Stimulated activated CD4-positive, alpha-beta T cell treated with anti-CD3 and anti-CD28 coated beads, Interleukin-1b, Interleukin-23, amount 100 ng/mL, for 1 hour (primary cell): ENCODE data around the gene CRISPLD2.

Experiments used
- DNase-seq, 2 donors: peaks; one replicate each; pipeline ENCODE4 v3.0.0-alpha.2; 2020; ENCODE audit warnings: low read depth in 2 of 2

CRISPLD2 gene

DNA sequence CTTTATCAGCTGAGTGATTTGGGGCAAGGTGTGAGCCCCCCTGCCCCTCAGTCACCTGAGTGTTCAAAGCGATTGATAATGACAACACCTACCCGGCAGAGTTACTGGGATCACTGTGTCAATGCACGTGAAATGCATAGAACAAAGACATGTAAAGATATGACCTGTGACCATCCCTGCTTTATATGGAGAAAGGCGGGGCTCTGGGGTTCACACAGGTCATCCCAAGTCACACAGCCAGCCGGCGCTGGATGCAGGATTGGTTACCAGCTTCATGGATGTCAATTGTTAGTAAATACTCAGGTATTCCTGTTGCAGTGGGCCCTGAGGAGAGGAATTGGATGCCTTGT is 64.4 kb downstream of the CRISPLD2 start:
- no peak for DNase-seq

DNA sequence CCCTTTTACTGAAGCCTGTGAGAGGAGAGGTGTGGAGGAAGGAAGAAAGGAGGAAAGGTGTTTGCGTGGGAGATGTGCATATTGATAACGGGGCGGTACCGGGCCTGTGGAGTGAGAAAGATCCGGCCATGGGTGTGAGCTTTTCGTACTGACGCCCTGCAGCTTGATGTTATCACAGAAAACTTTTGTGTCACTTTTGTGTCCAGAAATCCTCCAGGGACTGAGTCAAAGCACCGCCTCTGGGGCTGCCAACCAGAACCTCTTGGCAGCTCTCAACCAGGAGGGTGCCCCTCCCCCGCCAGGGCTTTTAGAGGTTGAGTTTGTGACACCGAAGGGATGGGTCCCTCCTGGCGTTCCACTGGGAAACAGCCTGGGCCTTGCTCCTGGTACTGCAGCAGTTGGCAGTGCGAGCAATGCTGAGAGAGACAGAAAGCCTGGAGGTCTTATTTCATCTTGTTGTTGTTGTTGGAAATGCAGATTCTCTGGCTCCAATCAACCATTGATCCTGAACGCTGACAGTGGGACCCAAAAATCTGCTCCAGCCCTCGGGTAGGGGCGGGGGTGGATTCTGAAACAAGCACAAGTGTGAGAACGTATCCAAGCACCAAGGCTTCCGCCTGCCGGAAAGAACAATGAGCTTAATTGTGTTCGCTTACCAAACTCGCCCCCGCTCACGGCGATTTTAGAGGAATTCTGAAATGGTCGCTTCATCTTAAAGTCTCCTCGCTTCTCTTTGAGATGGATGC is 65.0 kb downstream of the CRISPLD2 start:
- no peak for DNase-seq

GRCh38 chr16:84885342-84885910 is 65.6 kb downstream of the CRISPLD2 start:
- DNase-seq, result no peak

GRCh38 chr16:84886497-84887090 is 66.8 kb downstream of the CRISPLD2 start:
- no peak for DNase-seq

- no peak for DNase-seq
Observed at GRCh38 chr16:84887207-84887606, 67.4 kb downstream of the CRISPLD2 start.

GRCh38 chr16:84888450-84888849 is 68.7 kb downstream of the CRISPLD2 start:
- DNase-seq, result no peak

GRCh38 chr16:84889066-84889465 is 69.3 kb downstream of the CRISPLD2 start:
- no peak for DNase-seq

DNA sequence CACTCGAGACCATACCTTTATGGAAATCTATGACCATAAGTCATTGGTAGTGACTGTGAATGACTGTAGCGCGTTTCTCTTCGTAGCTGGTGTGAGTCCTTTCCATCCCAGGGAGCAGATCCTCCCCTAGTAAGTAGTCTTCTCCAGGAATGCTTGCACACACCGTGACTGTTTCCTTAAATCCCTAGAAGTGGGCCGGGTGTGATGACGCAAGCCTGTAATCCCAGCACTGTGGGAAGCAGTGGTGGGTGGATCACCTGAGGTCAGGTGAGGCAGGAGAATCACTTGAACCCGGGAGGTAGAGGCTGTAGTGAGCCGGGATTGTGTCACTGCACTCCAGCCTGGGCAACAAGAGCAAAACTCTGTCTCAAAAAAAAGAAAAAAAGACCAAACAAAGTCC is 70.6 kb downstream of the CRISPLD2 start:
- DNase-seq, result no peak

DNA sequence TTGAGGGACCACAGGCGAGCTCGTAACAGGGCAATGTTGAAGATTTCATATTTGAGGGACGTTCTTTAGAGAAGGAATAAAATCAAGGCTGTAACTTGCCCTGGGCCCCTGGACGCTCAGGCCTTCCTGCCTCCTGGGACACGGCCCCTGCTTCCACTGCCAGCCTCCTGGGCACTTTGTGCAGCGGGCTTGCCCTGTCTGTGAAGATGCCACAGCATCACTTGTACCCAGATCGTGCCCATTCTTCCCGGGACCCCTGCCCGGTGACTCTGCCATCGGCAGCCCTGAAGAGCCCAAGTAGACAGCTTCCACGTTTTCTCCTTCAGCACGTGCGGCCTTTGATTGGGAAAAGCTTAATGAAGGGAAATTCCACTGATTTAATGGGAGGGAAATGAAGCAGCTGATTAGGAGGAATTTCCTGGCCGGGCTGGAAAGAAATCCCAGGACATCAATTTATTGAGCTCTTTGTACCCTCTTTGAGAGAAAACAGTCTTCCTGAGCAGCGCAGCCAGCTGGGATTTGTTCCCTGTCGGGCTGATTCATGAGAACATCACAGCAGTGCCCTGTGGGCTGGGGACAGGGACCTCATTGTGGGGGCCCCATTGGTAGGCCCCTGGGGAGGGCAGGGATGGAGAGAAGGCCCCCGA is 71.5 kb downstream of the CRISPLD2 start:
- no peak for DNase-seq

DNA sequence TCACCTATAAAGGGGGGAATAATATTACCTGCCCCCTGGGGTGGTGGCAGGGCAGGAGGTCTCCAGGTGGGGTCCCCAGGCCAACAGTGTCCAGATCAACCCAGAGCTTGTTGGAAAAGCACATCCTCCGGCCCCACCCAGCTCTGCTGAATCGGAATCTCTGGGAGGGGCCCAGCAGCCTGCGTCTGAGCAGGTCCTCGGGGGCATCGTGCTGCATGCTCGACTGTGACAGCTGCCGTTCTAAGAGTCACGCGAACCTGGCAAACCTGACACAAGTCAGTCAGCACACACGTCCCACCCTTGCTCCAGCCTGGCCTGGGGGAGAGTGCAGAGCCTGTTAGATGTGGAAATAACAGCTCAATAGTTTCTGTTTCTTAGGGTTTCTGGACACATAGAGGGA is 72.3 kb downstream of the CRISPLD2 start:
- no peak for DNase-seq

DNA sequence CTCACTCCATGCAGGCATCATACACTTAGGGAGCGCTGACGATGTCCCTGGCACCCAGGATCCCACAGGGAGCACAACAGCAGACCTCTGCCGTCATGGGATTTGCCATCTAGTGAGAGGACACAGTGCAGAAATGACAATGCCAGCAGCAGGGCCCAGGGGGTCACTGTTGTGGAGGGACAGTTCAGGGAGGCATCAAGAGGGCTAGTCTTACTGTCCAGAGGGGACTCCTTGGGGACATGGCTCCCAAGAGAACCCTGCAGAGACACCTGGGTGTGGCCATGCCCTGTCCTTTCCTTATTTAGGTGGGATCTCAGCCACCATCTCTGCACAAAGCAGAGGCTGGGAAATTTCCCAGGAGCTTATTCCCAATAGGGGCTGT is 73.7 kb downstream of the CRISPLD2 start:
- no peak for DNase-seq

- no peak for DNase-seq
Observed at GRCh38 chr16:84893849-84894599, 74.2 kb downstream of the CRISPLD2 start.

DNA sequence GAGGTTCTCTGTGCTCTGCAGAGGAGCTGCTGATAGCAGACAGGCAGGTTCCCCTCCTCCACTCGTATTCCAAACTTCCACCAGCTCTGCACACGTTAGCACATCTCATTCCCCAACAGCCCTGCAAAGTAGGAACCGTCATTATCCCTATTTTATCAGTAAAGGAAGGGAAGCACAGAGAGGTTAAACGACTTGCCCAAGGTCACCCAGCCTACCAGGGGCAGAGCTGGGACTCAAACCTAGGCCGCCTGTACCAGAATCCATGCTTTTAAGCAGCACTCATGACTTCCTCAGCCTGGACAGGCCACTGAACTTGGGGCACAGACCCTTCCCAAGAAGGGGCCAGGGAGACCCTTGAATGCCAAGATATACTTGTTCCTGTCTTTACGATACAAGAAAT is 75.2 kb downstream of the CRISPLD2 start:
- no peak for DNase-seq

- DNase-seq, result no peak
Observed at GRCh38 chr16:84896847-84897246, 77.1 kb downstream of the CRISPLD2 start.

- DNase-seq, result no peak
Observed at GRCh38 chr16:84897911-84898377, 78.2 kb downstream of the CRISPLD2 start.

- DNase-seq, result no peak
Observed at GRCh38 chr16:84898447-84898846, 78.7 kb downstream of the CRISPLD2 start.

GRCh38 chr16:84899414-84899813 is 79.6 kb downstream of the CRISPLD2 start:
- no peak for DNase-seq

DNA sequence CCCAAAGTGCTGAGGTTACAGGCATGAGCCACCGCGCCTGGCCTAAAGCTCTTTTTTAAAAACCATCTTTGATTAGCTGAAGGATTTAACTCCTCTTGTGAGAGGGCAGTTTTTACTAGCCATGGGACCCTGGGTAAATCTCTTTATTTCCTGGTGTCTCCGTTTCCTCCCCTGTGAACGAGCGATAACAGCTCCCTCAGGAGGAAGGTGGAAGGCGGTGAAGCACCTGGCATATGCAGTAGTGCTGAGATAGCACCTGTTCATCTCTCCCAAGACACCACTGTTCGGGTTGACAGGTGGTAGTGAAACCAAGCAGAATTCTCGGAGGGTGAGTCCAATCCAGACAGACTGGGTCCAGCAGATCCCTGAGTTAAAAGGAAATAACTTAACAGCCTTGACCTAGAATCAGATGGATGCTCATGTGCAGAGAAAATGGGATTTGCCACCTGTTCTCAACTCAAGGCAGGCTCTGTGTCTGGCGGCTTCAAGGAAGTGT is 86.2 kb downstream of the CRISPLD2 start:
- DNase-seq, result no peak

- DNase-seq, result no peak
Observed at GRCh38 chr16:84907051-84907450, 87.3 kb downstream of the CRISPLD2 start.

- DNase-seq, result no peak
Observed at GRCh38 chr16:84907575-84907974, 87.8 kb downstream of the CRISPLD2 start.

DNA sequence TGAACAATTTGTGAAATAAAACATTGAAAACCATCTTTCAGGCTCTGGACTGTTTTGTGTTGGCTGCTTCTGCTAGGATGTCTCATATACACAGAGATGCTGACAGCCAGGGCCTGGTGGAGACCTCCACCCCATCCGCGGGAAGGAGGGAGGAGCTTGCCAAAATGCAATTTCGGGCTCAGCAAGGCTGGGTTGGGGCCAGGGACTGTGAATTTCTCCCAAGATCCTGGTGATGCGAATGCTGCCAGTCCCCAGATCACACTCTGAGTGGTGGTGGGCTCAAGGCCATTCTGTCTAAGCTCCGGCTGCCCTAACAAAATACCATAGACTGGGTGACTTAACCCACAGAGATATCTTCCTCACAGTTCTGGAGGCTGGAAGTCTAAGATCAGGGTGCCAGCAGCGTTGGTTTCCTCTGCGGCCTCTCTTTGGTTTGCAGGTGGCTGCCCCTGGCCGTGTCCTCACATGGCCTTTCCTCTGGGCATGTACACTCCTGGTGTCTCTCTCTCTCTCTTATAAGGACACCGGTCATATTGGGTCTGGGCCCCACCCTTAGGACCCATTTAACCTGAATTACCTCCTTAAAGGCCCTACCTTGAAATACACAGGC is 89.8 kb downstream of the CRISPLD2 start:
- DNase-seq, result no peak
